MM.1S (cell line): Measurements from ENCODE around the gene LRRC61.
A peak's percentile ranks its signal among the peaks of the same experiment; 100 is the strongest.

Experiments
- DNase-seq: peaks from one replicate; pipeline ENCODE4 v3.0.0-alpha.2; 2015
- H2AFZ ChIP-seq: fragments of 300-600 bp; sonication (generic); 2 replicates; pipeline ENCODE4 v1.6.0; 2016; ENCODE audit warnings: antibody characterized with exemption, low read length
- H3F3A ChIP-seq: fragments of 300-600 bp; sonication (generic); 2 replicates; pipeline ENCODE4 v1.6.1; 2016; ENCODE audit warnings: mild to moderate bottlenecking, antibody characterized with exemption, low read length, moderate library complexity, mixed read lengths; ENCODE audit not compliant: insufficient read depth
- H3K27ac ChIP-seq: fragments of 300-600 bp; sonication (generic); 2 replicates; pipeline ENCODE4 v1.5.1; 2016; ENCODE audit warnings: mild to moderate bottlenecking, low read length
- H3K27me3 ChIP-seq: fragments of 300-600 bp; sonication (generic); replicated peaks from 2 replicates; pipeline ENCODE4 v1.6.0; 2016; ENCODE audit warnings: low read length; ENCODE audit not compliant: insufficient read depth
- H3K36me3 ChIP-seq: fragments of 300-600 bp; sonication (generic); replicated peaks from 2 replicates; pipeline ENCODE4 v1.6.1; 2016; ENCODE audit warnings: mild to moderate bottlenecking, low read length, mixed read lengths; ENCODE audit not compliant: insufficient read depth
- H3K4me1 ChIP-seq: fragments of 300-600 bp; sonication (generic); 2 replicates; pipeline ENCODE4 v1.6.1; 2016; ENCODE audit warnings: low read length, mixed read lengths
- H3K4me2 ChIP-seq: fragments of 300-600 bp; sonication (generic); 2 replicates; pipeline ENCODE4 v1.6.0; 2016; ENCODE audit warnings: low read depth, low read length
- H3K4me3 ChIP-seq: fragments of 300-600 bp; sonication (generic); 2 replicates; pipeline ENCODE4 v1.5.1; 2016; ENCODE audit warnings: low read length, mixed read lengths
- H3K79me2 ChIP-seq: fragments of 300-600 bp; sonication (generic); 2 replicates; pipeline ENCODE4 v1.6.1; 2016; ENCODE audit warnings: mixed run types, low read length, mixed read lengths
- H3K9ac ChIP-seq: fragments of 300-600 bp; sonication (generic); 2 replicates; pipeline ENCODE4 v1.6.1; 2016; ENCODE audit warnings: low read length, mixed read lengths
- H3K9me2 ChIP-seq: fragments of 300-600 bp; sonication (generic); replicated peaks from 2 replicates; pipeline ENCODE4 v1.6.1; 2016; ENCODE audit warnings: mild to moderate bottlenecking, low read length, mixed read lengths; ENCODE audit not compliant: insufficient read depth
- H3K9me3 ChIP-seq: fragments of 300-600 bp; sonication (generic); replicated peaks from 2 replicates; pipeline ENCODE4 v1.6.1; 2016; ENCODE audit warnings: mild to moderate bottlenecking, low read length, mixed read lengths; ENCODE audit not compliant: insufficient read depth
- H4K20me1 ChIP-seq: fragments of 300-600 bp; sonication (generic); 2 replicates; pipeline ENCODE4 v1.6.1; 2016; ENCODE audit warnings: mild to moderate bottlenecking, low read length, moderate library complexity, mixed read lengths; ENCODE audit not compliant: insufficient read depth
- EZH2 ChIP-seq: fragments of 300-600 bp; sonication (generic); optimal IDR thresholded peaks from 2 replicates; pipeline ENCODE3; 2017; ENCODE audit warnings: low read depth, mild to moderate bottlenecking, antibody characterized with exemption, low read length, mixed read lengths
- EZH2phosphoT487 ChIP-seq: fragments of 300-600 bp; sonication (generic); IDR thresholded peaks from 2 replicates; pipeline ENCODE4 v1.6.1; 2018; ENCODE audit warnings: antibody characterized with exemption, low read length
- TF ChIP-seq, protein P1 (sequence below): fragments of 300-600 bp; sonication (generic); IDR thresholded peaks from 2 replicates; pipeline ENCODE4 v1.5.1; 2016; ENCODE audit warnings: antibody characterized with exemption, low read length, mixed read lengths

The LRRC61 gene

DNA sequence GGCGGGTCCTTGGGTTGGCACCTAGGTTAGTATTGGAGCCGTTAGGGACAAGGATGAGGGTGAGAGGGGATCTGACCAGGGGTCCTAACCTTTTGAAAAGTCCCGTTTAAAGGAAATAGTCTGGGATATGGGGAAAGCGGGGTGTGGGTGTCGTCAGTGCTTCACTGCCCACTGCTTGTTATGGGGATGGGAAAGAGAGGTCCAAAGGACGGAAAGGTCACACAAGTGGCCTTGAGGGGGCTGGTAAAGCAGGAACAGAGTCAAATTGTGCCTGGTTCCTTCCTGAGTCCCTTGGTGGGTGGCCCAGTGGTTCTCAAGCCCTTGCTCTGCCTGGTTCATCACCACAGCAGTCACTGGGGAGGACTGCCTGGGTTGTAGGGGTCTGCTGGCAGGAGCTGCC is 53.4 kb downstream of the LRRC61 start:
- peaks cover 81% of the 10 kb centered on the region for H3K4me1 ChIP-seq
- DNase-seq, result no peak
- TF ChIP-seq, protein P1, sequence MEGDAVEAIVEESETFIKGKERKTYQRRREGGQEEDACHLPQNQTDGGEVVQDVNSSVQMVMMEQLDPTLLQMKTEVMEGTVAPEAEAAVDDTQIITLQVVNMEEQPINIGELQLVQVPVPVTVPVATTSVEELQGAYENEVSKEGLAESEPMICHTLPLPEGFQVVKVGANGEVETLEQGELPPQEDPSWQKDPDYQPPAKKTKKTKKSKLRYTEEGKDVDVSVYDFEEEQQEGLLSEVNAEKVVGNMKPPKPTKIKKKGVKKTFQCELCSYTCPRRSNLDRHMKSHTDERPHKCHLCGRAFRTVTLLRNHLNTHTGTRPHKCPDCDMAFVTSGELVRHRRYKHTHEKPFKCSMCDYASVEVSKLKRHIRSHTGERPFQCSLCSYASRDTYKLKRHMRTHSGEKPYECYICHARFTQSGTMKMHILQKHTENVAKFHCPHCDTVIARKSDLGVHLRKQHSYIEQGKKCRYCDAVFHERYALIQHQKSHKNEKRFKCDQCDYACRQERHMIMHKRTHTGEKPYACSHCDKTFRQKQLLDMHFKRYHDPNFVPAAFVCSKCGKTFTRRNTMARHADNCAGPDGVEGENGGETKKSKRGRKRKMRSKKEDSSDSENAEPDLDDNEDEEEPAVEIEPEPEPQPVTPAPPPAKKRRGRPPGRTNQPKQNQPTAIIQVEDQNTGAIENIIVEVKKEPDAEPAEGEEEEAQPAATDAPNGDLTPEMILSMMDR, result no peak
- TF ChIP-seq EZH2phosphoT487, result no peak
- TF ChIP-seq EZH2, result no peak
- H3K9ac ChIP-seq, result peak overlapping the region; percentile 93
- H3K9me3 ChIP-seq, result no peaks in the 10 kb centered on the region
- H3K4me3 ChIP-seq, result no peak overlapping the region
- no peaks in the 10 kb centered on the region for H3K36me3 ChIP-seq
- no peaks in the 10 kb centered on the region for H3K27me3 ChIP-seq
- peaks cover 87% of the 10 kb centered on the region for H3F3A ChIP-seq
- H4K20me1 ChIP-seq, result no peaks in the 10 kb centered on the region
- H3K27ac ChIP-seq, result peak overlapping the region; percentile 89
- no peaks in the 10 kb centered on the region for H3K9me2 ChIP-seq
- H3K79me2 ChIP-seq, result peaks cover 61% of the 10 kb centered on the region
- H2AFZ ChIP-seq, result no peak overlapping the region
- H3K4me2 ChIP-seq, result peak overlapping the region; percentile 84

DNA sequence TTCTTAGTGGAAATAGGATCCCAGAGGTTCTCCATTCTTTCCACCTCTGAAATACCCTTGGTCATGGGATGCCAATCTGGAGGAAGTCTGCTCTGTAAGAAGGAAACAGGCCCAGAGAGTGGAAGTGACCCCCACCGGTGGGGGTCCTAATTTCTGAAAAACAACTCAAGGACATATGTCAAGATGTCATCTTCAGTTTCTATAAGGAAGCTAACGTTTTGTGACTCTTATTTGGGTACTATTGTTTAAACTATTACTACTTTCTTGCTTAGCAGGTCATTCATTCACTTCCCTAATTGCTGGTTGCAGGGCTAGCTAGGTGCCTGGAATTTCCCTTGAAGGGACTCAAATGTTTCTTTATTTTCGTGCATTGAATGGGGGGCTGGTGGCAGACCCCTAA is 54.0 kb downstream of the LRRC61 start:
- Histone ChIP-seq H3K9ac (peak overlapping the region; percentile 93; the same call in 1 of the 2 replicates), H3K4me3 (no peak overlapping the region)

GRCh38 chr7:150377635-150378034 is 54.5 kb downstream of the LRRC61 start:
- Histone ChIP-seq H3K4me1 (peaks cover 82% of the 10 kb centered on the region), H3K9me3 (no peaks in the 10 kb centered on the region), H3K79me2 (peaks cover 61% of the 10 kb centered on the region), H2AFZ (no peak overlapping the region), H3K4me2 (peak overlapping the region; percentile 84), H3K27ac (peak overlapping the region; percentile 89), H3K4me3 (peak overlapping the region; percentile 76; the same call in 1 of the 2 replicates), H3K36me3 (no peaks in the 10 kb centered on the region), H4K20me1 (no peaks in the 10 kb centered on the region), H3F3A (peaks cover 89% of the 10 kb centered on the region), H3K9me2 (no peaks in the 10 kb centered on the region), H3K27me3 (no peaks in the 10 kb centered on the region), H3K9ac (peak overlapping the region; percentile 93)
- TF ChIP-seq, protein P1, result no peak
- TF ChIP-seq EZH2phosphoT487, result no peak
- peak; percentile 56 for DNase-seq

More for the DNA sequence above, 54.0 kb downstream of the LRRC61 start:
- Histone ChIP-seq H3F3A (peaks cover 86% of the 10 kb centered on the region), H3K36me3 (no peaks in the 10 kb centered on the region), H3K27me3 (no peaks in the 10 kb centered on the region), H3K4me1 (peaks cover 82% of the 10 kb centered on the region), H3K9me3 (no peaks in the 10 kb centered on the region), H3K4me2 (peak overlapping the region; percentile 84; the same call in 1 of the 2 replicates), H2AFZ (no peak overlapping the region), H3K27ac (peak overlapping the region; percentile 89), H3K79me2 (peaks cover 61% of the 10 kb centered on the region), H3K9me2 (no peaks in the 10 kb centered on the region), H4K20me1 (no peaks in the 10 kb centered on the region)
- TF ChIP-seq, protein P1, result no peak
- TF ChIP-seq EZH2 (no peak), EZH2phosphoT487 (no peak)
- no peak for DNase-seq
